ENCODE data around the gene GLI3.

- TF ChIP-seq CTCF (IDR thresholded peaks at IDR 0.05 in 8 of 11, conservative IDR thresholded peaks at IDR 0.05 in 3 of 11) (no peak), POLR2A (IDR thresholded peaks at IDR 0.05) (no peak)
Observed at GRCh38 chr7:42128703-42129102, 108.3 kb downstream of the GLI3 start.

All from spleen (tissue), 7 donors.